HepG2 (cell line): Measurements from ENCODE around the gene PRKAR2A. TPM values are rescaled to one million over a fixed set of nuclear protein-coding genes. Genes with fewer than 3 reads are reported as not detected.

Source experiments
- ATAC-seq: fragments of 200-7000 bp; cut with Tn5 transposase; 3 replicates; pipeline ENCODE4 v1.9.1; 2020; ENCODE audit warnings: mild to moderate bottlenecking, moderate library complexity
- BruUV-seq: library from RNA; stranded (reverse); fragments of 400-500 nt; replicated peaks from 2 replicates; lab custom pipeline; 2021; lab: Mats Ljungman, UMichigan
- CTCF ChIA-PET: fragments of 300-600 bp; formaldehyde crosslinking; extraction: SDS; loops from one replicate; lab custom pipeline; 2021; ENCODE audit warnings: low total read pairs, inconsistent platforms, low intra/inter-chr PET ratio; lab: Yijun Ruan, JAX
- POLR2A ChIA-PET: fragments of 350-600 bp; sonication (Branson Sonifier 250); formaldehyde crosslinking; loops from one replicate; lab custom pipeline; 2020; ENCODE audit warnings: antibody characterized with exemption, inconsistent platforms; lab: Yijun Ruan, JAX
- DNase-seq: peaks from one replicate; pipeline ENCODE4 v3.0.0-alpha.2; 2015; ENCODE audit warnings: low spot score
- FAIRE-seq: peaks from 3 replicates; lab custom pipeline; 2011; peaks lifted over from hg19 to GRCh38; lab: Jason Lieb, UNC
- H2AFZ ChIP-seq: one replicate; pipeline ENCODE4 v1.6.1; 2011; ENCODE audit warnings: low read length, inconsistent platforms
- H3K27ac ChIP-seq: fragments of 300-600 bp; 3 replicates; pipeline ENCODE4 v1.8.0; 2011; ENCODE audit warnings: mixed run types, mild to moderate bottlenecking, mixed read lengths, low read length, inconsistent platforms; ENCODE audit not compliant: insufficient read depth; ENCODE audit errors: extremely low read length
- H3K27me3 ChIP-seq, 2 experiments: fragments of 200-600 bp in 1 of 2; 2 replicates in 1 of 2; 3 replicates in 1 of 2; pipeline versions ENCODE4 v1.6.0 to v1.8.0; 2011; ENCODE audit warnings: low read length in 2 of 2, mild to moderate bottlenecking in 2 of 2, moderate library complexity in 2 of 2, inconsistent platforms in 1 of 2; ENCODE audit not compliant: insufficient read depth in 2 of 2, control insufficient read depth in 1 of 2
- H3K36me3 ChIP-seq, 2 experiments: fragments of 200-600 bp in 1 of 2; replicated peaks in 1 of 2; 2 replicates in 1 of 2; 3 replicates in 1 of 2; pipeline versions ENCODE4 v1.5.1 to v1.8.0; 2011; ENCODE audit warnings: low read length in 2 of 2, inconsistent platforms in 1 of 2; ENCODE audit not compliant: insufficient read depth in 2 of 2, control insufficient read depth in 1 of 2
- H3K4me1 ChIP-seq: 2 replicates; pipeline ENCODE4 v1.5.1; 2012; ENCODE audit warnings: low read length, inconsistent platforms; ENCODE audit not compliant: insufficient read depth
- H3K4me2 ChIP-seq: 2 replicates; pipeline ENCODE4 v1.6.0; 2011; ENCODE audit warnings: low read depth, low read length, inconsistent platforms
- H3K4me3 ChIP-seq, 3 experiments: fragments of 200-600 bp in 1 of 3; sonication (generic), shearing (Covaris generic) in 1 of 3; replicated peaks in 1 of 3; 2 replicates each; pipeline ENCODE4 v1.5.1; 2011 to 2016; ENCODE audit warnings: low read length in 3 of 3, inconsistent platforms in 2 of 3, low read depth in 2 of 3, mild to moderate bottlenecking in 2 of 3, control low read depth in 1 of 3, mixed read lengths in 1 of 3; ENCODE audit not compliant: insufficient read depth in 1 of 3
- H3K79me2 ChIP-seq: one replicate; pipeline ENCODE4 v1.6.1; 2011; ENCODE audit warnings: low read length, inconsistent platforms; ENCODE audit not compliant: insufficient read depth
- H3K9ac ChIP-seq: 2 replicates; pipeline ENCODE4 v1.6.0; 2011; ENCODE audit warnings: mild to moderate bottlenecking, low read depth, low read length, inconsistent platforms; ENCODE audit not compliant: insufficient read depth
- H3K9me3 ChIP-seq: 2 replicates; pipeline ENCODE4 v1.5.1; 2012; ENCODE audit warnings: mild to moderate bottlenecking, low read length
- H4K20me1 ChIP-seq: 2 replicates; pipeline ENCODE4 v1.6.0; 2011; ENCODE audit warnings: inconsistent platforms, mild to moderate bottlenecking, low read length, moderate library complexity; ENCODE audit not compliant: insufficient read depth
- CBX5 ChIP-seq: sonication (generic); formaldehyde crosslinking; IDR thresholded peaks from 2 replicates; pipeline ENCODE4 v1.4.0; 2020; ENCODE audit warnings: missing genetic modification reagents, borderline replicate concordance
- IKZF4 ChIP-seq: sonication (generic); formaldehyde crosslinking; IDR thresholded peaks from 2 replicates; pipeline ENCODE4 v1.5.1; 2020; ENCODE audit warnings: borderline replicate concordance, mild to moderate bottlenecking, low read depth, missing genetic modification reagents; ENCODE audit errors: not compliant biosample characterization
- RBM22 ChIP-seq: fragments of 200-400 bp; formaldehyde crosslinking; optimal IDR thresholded peaks from 2 replicates; pipeline ENCODE3; 2017; ENCODE audit warnings: mild to moderate bottlenecking, low read length, moderate library complexity
- RORA ChIP-seq: sonication (generic); formaldehyde crosslinking; IDR thresholded peaks from 2 replicates; pipeline ENCODE4 v1.5.0; 2020; ENCODE audit warnings: mild to moderate bottlenecking, missing genetic modification reagents, moderate library complexity
- TBX2 ChIP-seq: sonication (generic); formaldehyde crosslinking; IDR thresholded peaks from 2 replicates; pipeline ENCODE4 v1.5.0; 2020; ENCODE audit warnings: missing genetic modification reagents, mild to moderate bottlenecking, borderline replicate concordance
- U2AF2 ChIP-seq: fragments of 200-400 bp; formaldehyde crosslinking; IDR thresholded peaks from 2 replicates; pipeline ENCODE4 v1.6.1; 2017; ENCODE audit warnings: low read depth, mild to moderate bottlenecking, low read length
- ZBTB44 ChIP-seq: sonication (generic); formaldehyde crosslinking; IDR thresholded peaks from 2 replicates; pipeline ENCODE4 v1.4.0; 2020; ENCODE audit warnings: missing genetic modification reagents
- ZGPAT ChIP-seq: IDR thresholded peaks from 2 replicates; pipeline ENCODE4 v1.6.1; 2016; ENCODE audit warnings: mild to moderate bottlenecking
- ZNF160 ChIP-seq: sonication (generic); formaldehyde crosslinking; IDR thresholded peaks from 2 replicates; pipeline ENCODE4 v1.8.0; 2022; ENCODE audit warnings: mild to moderate bottlenecking, inconsistent platforms, missing genetic modification reagents
- WGBS: methylation state at CpG from one replicate; pipeline ENCODE4 v1.1.6; 2017; ENCODE audit warnings: low lambda C conversion rate; 5-methylcytosine and 5-hydroxymethylcytosine counted together
- in situ Hi-C: cut with HindIII; loops from 2 replicates; pipeline ENCODE4 v1.10.0; 2017; ENCODE audit warnings: low pct_unique_long_range_greater_than_20kb; ENCODE audit not compliant: extremely low pct_ligation_motif_present
- intact Hi-C: fragments of 100-400 bp; cut with micrococcal nuclease; formaldehyde crosslinking; loops from one replicate; pipeline ENCODE4 v1.10.0; 2022; ENCODE audit not compliant: unreplicated experiment
- polyA plus RNA-seq, 8 experiments: library from polyadenylated mRNA; depleted of rRNA in 3 of 8; stranded (reverse) in 7 of 8; unstranded in 1 of 8; fragments of >200 nt; fragmentation: Illumina TruSeq in 4 of 8; extraction: Trizol in 4 of 8; gene quantifications; 2 replicates each; pipeline versions ENCODE4 v1.2.1 to v1.2.3, GENCODE V29; 2011 to 2016; ENCODE audit warnings: low read depth in 4 of 8, missing spikeins in 1 of 8, mixed read lengths in 1 of 8; ENCODE audit not compliant: insufficient read depth in 1 of 8
- total RNA-seq, 5 experiments: library from RNA; depleted of rRNA; stranded (reverse); fragments of >200 nt; fragmentation: Illumina TruSeq; extraction: Trizol; gene quantifications; 2 replicates each; pipeline ENCODE4 v1.2.3, GENCODE V29; 2016; ENCODE audit warnings: low read depth in 1 of 5
- TF ChIP-seq, protein P1 (sequence below): sonication (generic); formaldehyde crosslinking; conservative IDR thresholded peaks from 2 replicates; pipeline ENCODE4 v1.4.0; 2020; ENCODE audit warnings: mild to moderate bottlenecking, missing genetic modification reagents, moderate library complexity

The PRKAR2A gene
- total and polyA plus RNA-seq, 2 of the 13 experiments (the other 11 are each of a cell fraction or from before 2014, with no cell fraction given) = 11.8 to 29.2 TPM

DNA sequence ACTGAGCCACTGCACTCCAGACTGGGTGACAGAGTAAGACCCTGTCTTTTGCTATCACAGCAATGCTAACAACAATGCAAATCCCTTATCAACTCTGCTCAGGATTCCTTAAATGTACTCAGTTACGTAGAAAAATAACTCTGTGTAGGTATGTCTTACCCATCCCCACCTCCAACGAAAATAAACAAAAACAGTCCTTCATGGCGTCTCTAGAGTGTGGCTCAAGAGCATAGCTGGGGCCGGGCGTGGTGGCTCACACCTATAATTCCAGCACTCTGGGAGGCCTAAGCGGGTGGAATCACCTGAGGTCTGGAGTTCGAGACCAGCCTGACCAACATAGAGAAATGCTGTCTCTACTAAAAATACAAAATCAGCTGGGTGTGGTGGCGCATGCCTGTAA lies 148.8 kb downstream of the PRKAR2A start:
- H4K20me1 ChIP-seq = peaks cover 68% of the 10 kb centered on the region
- BruUV-seq = no TSS peak
- no peak overlapping the region for H2AFZ ChIP-seq
- no peaks in the 10 kb centered on the region for H3K9me3 ChIP-seq
- no peak overlapping the region for H3K27ac ChIP-seq
- ChIA-PET POLR2A (interaction anchor here (1.4 kb wide), 1 partner anchor 10 kb away, joined by 3 read pairs; no protein-coding TSS in a partner anchor), CTCF (no interaction called here)
- no peak for DNase-seq
- peaks cover 67% of the 10 kb centered on the region for H3K79me2 ChIP-seq
- in situ Hi-C loops (no loop called here), intact Hi-C loops (no loop called here)
- peaks cover 19 to 50% of the 10 kb centered on the region in 2 experiments for H3K36me3 ChIP-seq
- H3K4me2 ChIP-seq = no peak overlapping the region
- no peak overlapping the region for H3K4me3 ChIP-seq
- 96% methylated on average over 8 of the region's 8 CpGs for WGBS
- TF ChIP-seq ZGPAT (CRISPR knock-in tag) (no peak), IKZF4 (no peak), CBX5 (CRISPR knock-in tag) (no peak), RBM22 (peak; percentile 55), RORA (CRISPR knock-in tag) (no peak)
- no peak for FAIRE-seq
- H3K27me3 ChIP-seq = no peaks in the 10 kb centered on the region
- ATAC-seq = no peak
- peaks cover 12% of the 10 kb centered on the region for H3K4me1 ChIP-seq
- no peak overlapping the region for H3K9ac ChIP-seq

- Histone ChIP-seq H3K27ac (no peak overlapping the region), H3K27me3 (no peaks in the 10 kb centered on the region), H4K20me1 (peaks cover 66% of the 10 kb centered on the region), H3K79me2 (peaks cover 62% of the 10 kb centered on the region), H3K36me3 (peaks cover 25 to 59% of the 10 kb centered on the region in 2 experiments), H3K4me3 (no peak overlapping the region), H3K9me3 (no peaks in the 10 kb centered on the region), H3K4me2 (no peak overlapping the region), H3K4me1 (peaks cover 12% of the 10 kb centered on the region), H3K9ac (no peak overlapping the region), H2AFZ (no peak overlapping the region)
- intact Hi-C loops = no loop called here
- no TSS peak for BruUV-seq
- POLR2A ChIA-PET = interaction anchor here (0.7 to 2.0 kb wide), 2 partner anchors 12 to 42 kb away, joined by 3 to 7 read pairs; partner anchors contain the start of gene NCKIPSD
- FAIRE-seq (no peak), DNase-seq (no peak), ATAC-seq (peak; percentile 56)
- in situ Hi-C loops = no loop called here
- 94% methylated on average over 3 of the region's 3 CpGs for WGBS
- CTCF ChIA-PET = no interaction called here
- TF ChIP-seq ZBTB44 (CRISPR knock-in tag) (no peak), RBM22 (peak; percentile 60), U2AF2 (no peak), ZNF160 (CRISPR knock-in tag) (no peak), TBX2 (CRISPR knock-in tag) (no peak)
- TF ChIP-seq, protein P1, sequence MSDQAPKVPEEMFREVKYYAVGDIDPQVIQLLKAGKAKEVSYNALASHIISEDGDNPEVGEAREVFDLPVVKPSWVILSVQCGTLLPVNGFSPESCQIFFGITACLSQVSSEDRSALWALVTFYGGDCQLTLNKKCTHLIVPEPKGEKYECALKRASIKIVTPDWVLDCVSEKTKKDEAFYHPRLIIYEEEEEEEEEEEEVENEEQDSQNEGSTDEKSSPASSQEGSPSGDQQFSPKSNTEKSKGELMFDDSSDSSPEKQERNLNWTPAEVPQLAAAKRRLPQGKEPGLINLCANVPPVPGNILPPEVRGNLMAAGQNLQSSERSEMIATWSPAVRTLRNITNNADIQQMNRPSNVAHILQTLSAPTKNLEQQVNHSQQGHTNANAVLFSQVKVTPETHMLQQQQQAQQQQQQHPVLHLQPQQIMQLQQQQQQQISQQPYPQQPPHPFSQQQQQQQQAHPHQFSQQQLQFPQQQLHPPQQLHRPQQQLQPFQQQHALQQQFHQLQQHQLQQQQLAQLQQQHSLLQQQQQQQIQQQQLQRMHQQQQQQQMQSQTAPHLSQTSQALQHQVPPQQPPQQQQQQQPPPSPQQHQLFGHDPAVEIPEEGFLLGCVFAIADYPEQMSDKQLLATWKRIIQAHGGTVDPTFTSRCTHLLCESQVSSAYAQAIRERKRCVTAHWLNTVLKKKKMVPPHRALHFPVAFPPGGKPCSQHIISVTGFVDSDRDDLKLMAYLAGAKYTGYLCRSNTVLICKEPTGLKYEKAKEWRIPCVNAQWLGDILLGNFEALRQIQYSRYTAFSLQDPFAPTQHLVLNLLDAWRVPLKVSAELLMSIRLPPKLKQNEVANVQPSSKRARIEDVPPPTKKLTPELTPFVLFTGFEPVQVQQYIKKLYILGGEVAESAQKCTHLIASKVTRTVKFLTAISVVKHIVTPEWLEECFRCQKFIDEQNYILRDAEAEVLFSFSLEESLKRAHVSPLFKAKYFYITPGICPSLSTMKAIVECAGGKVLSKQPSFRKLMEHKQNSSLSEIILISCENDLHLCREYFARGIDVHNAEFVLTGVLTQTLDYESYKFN (CRISPR knock-in tag) = no peak
Measured at GRCh38 chr3:48697952-48698351, 149.7 kb downstream of the PRKAR2A start.
